GM12873 (cell line): Measurements from ENCODE around the gene ZNF865.

Experiments
- CTCF ChIP-seq: IDR thresholded peaks from 2 replicates; pipeline ENCODE4 v1.5.1; 2012; ENCODE audit warnings: low read depth, mild to moderate bottlenecking, moderate library complexity, low read length, control low read depth; ENCODE audit not compliant: insufficient read depth; ENCODE audit errors: missing control alignments

Gene ZNF865

GRCh38 chr19:55605637-55606470 lies at the start of gene ZNF865:
Gene ZNF865 (plus strand): TSS chr19:55605647. CDS start chr19:55613619, 7,972 bp downstream.
- peak; percentile 84 for TF ChIP-seq CTCF

GRCh38 chr19:55559684-55560083 lies 45.8 kb upstream of the ZNF865 start:
- no peak for TF ChIP-seq CTCF

GRCh38 chr19:55563261-55563690 lies 42.2 kb upstream of the ZNF865 start:
- no peak for TF ChIP-seq CTCF

GRCh38 chr19:55566823-55567222 lies 38.6 kb upstream of the ZNF865 start:
- no peak for TF ChIP-seq CTCF

DNA sequence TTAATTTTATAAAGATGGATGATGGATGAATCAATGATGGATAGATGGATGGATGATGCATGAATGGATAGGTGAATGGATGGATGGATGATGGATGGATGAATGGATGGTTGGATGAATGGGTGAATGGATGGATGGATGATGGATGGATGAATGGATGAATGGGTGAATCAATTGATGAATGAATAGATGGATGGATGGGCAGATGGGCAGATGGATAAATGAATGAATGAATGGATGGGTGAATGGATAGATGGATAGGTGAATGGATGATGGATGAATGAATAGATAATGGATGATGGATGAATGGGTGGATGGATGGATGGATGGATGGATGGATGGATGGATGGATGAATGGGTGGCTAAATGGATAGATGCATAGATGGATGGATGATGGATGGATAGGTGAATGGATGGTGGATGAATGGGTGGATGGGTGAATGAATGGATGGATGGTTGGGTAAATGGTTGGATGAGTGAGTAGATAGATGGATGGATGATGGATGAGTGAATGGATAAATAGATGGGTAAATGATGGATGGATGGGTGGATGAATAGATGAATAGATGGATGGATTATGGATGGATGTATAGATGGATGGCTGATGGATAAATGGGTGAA lies 37.6 kb upstream of the ZNF865 start:
- TF ChIP-seq CTCF = no peak

GRCh38 chr19:55576746-55577145 lies 28.7 kb upstream of the ZNF865 start:
- TF ChIP-seq CTCF = no peak

- no peak for TF ChIP-seq CTCF
Observed at GRCh38 chr19:55578031-55578760, 27.3 kb upstream of the ZNF865 start.
